CD1c-positive myeloid dendritic cell (primary cell): ENCODE data around the gene BACH1.

Experiments used
- DNase-seq: peaks from one replicate; pipeline ENCODE4 v3.0.0-alpha.2; 2016; ENCODE audit errors: extremely low spot score

The BACH1 gene

DNA sequence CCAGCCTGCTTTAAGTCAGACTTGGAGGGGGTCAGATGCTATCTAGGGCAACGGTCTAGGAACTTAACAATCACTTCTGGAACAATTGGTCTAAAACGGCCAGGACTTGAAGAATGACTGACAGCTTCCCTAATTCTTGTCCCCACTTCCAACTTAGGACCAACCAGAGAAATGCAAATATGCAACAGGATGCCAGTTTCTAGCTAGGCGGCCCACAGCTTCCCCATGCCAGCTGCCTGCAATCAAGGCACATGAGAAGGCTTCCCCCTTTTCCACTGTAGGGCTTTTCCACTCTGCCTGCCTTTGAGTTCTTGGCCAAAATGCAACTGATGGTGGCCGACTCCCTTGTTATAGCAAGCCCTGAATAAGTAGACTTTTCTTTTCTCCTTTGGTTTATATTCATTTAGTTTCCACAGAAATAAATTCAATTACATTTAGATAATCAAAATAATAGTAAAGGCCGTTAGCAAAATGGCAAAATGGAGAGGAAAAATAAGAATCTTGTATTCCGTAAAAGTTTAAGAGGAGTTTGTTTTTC, 80.9 kb downstream of the BACH1 start:
- peak; percentile 60 for DNase-seq

DNA sequence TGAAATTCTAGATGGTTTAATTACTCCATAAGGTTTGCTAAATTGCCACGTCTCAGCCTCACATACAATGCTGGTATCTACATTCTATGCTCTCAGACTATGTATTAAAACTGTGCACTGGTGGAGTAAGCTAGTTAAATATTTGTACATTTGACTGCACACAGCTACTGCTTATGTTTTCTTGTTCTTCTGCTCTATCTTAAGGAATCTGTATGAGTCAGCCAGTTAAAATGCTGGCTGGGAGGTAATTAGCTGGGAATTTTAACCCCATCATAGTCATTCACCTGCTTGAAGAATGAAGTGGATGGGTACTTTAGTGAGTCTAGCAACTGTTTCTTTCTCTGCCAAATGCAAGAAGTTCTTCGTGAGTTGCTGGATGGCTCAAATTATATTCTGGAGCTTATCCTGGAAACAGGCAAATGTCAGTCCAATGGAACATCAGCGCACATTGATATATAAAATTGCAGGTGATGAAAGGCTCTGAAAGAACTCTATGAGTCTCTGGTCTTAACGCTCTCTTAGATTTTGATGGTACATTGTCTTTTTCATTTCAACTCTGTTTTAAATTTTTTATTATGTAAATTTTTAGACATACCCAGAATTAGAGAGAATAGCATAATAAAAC, 83.4 kb downstream of the BACH1 start:
- no peak for DNase-seq

DNA sequence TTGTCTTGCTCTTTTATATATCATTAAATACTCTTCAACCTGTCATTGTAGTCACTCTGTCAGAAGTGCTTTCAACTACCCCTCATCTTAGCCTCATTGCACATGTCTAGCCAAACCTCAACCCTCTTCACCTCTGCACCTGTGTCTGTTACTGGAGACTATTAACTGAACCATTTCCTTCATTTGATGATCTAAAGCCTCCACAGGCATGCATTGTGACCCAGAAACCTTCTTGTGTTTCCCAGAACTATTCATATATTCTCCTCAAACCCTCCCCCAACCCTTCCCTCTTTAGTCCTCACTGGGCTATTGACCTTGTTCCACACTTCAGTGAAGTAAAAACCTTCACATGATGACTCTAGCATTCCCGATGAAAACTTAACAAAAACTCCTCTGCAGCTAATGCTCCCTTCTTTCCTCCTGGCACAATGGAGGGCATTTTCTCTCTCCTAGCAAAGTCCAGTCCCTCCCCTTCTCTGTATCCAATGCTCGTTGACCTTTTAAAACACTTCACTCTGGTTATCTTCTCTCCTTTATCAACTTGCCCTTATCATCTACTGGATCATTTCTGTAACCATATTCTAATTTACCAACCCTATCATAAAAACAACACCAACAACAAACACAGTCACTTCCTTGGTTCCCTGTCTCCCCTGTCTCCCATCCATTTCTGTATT, 86.1 kb downstream of the BACH1 start:
- DNase-seq: no peak

DNA sequence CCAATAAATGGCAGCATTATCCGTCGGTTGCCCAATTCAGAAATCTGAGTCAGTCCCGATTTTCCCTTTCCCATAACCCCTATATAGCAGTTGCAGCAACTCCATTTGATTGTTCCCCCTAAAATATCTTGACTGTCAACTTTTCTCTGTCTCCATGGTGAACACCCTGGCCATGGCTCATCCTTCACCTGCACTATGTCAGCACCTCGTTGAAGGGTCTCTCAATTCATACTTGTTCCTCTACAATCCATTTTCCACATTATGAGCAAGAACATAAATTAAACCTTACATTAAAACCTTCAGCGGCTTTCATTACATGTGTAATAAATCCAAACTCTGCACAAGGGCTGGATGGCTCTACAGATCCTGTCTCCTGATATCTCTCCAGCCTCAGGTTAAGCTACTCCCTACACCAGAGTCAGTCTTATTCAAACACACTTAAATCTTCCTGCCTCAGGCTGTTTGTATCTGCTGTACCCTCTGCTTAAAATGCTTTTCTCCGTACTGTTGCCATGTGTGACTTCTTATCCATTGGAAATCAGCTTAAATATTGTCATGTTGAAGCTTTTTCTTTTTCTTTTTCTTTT, 87.3 kb downstream of the BACH1 start:
- DNase-seq: no peak

DNA sequence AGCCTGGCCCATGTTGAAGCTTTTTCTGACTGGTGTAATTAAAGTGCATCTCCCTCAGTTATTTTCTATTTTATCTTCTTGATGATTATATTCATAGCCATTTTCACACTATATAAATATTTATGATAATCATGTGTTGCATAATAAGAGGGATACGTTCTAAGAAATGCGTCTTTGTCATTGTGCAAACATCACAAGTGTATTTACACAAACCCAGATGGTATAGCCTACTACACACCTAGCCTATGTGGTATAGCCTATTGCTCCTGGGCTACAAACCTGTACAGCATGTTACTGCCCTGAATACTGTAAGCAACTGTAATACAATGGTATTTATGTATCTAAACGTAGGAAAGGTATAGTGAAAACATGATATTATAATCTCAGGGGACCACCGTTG, 88.1 kb downstream of the BACH1 start:
- DNase-seq: no peak

DNA sequence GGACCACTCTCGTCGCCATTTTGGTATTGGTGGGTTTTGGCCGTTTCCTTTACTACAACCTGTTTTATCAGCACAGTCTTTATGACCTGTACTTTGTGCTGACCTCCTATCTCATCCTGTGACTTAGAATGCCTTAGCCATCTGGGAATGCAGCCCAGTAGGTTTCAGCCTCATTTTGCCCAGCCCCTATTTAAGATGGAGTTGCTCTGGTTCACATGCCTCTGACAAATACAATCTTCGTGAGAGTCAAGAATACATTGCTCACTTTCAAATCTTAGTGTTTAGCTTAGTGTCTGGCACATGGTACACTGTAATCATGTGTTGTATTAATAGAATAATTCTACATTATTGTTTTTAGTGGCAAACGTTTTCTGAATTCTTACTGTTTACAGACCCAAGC, 88.9 kb downstream of the BACH1 start:
- DNase-seq: no peak

DNA sequence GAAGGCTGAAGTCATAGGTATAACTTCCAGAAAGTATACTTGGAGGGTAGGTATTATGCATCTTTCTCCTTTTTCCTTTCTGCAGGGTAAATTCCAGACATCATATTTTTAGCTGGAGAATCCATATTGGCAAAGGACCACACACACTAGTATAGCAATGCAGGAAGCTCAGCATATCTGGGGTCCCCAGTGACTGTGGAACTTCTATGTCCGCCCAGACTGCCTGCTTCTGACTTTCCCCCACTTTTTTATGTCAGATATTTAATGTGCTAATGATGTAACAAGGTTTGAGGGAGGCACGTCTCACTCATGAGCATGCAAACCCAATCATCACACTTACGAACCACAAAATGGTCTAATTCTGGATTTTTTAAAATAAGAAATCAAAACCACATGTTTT, 90.4 kb downstream of the BACH1 start:
- DNase-seq: no peak

DNA sequence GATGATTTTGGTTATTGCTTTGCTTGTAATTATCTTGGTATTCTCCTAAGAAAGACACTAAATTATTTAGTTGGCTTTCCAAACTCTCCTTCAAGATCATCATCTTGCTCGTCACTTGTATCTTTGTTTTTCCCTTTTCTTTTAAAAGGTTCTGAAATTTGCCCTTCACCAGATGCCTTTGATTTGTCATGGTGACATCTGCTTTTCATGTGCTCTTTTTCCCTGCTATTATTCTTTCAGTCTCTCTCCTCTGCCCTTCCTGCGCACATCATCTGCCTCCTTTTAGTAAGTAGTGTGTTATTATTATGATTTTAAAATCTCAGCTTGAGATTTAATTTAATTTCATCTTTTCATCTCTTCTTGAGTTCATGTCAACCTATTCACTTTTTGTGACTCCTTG, 92.1 kb downstream of the BACH1 start:
- no peak for DNase-seq

DNA sequence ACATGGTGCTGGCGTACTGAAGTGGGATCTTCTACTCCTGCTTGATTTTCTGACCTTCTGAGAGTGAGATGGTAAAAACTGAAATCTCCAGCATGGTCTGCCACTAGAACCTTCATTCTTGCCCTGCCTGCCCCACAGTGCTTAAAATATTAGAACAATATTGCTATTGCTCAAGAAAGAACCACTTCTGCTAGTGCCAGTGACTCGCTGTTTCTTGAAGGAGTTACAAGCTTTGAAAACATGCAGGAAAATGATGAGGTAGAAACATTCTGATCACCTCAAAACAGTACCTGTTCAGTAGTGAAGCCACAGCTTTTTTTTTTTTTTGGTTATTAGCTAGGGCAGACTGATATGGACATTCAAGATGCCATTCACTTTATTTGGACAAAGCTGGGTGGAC, 95.3 kb downstream of the BACH1 start:
- no peak for DNase-seq
